ENCODE measurements around the gene RRP7A.
"Not testable (repeated sequence)": the region's sequence is repeated elsewhere in the genome, so short reads cannot be mapped to it uniquely, and the experiment has no call there.

- not testable (repeated sequence) for TF ChIP-seq HNRNPK (IDR thresholded peaks at IDR 0.05; ENCODE audit: low read depth, low read length, poor library complexity, severe bottlenecking); ELF4 (CRISPR knock-in tag; IDR thresholded peaks at IDR 0.05; ENCODE audit: borderline replicate concordance); REST (IDR thresholded peaks at IDR 0.05; ENCODE audit: borderline replicate concordance in 1 of 2, low read depth in 1 of 2, low read length in 2 of 2); RFX5 (IDR thresholded peaks at IDR 0.05; ENCODE audit: low read depth, low read length); EZH2 (conservative IDR thresholded peaks at IDR 0.05; ENCODE audit: low read depth, low read length); NFYB (CRISPR knock-in tag; IDR thresholded peaks at IDR 0.05)
- TF ChIP-seq, protein P1, sequence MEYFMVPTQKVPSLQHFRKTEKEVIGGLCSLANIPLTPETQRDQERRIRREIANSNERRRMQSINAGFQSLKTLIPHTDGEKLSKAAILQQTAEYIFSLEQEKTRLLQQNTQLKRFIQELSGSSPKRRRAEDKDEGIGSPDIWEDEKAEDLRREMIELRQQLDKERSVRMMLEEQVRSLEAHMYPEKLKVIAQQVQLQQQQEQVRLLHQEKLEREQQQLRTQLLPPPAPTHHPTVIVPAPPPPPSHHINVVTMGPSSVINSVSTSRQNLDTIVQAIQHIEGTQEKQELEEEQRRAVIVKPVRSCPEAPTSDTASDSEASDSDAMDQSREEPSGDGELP (IDR thresholded peaks at IDR 0.05; ENCODE audit: borderline replicate concordance, low read depth) = not testable (repeated sequence)
These were observed 32.7 kb upstream of the RRP7A start for GRCh38 chr22:42552294-42552647.
